Embryonic facial prominence (tissue), 1 donor: ENCODE data around the gene EPOP.

Experiments
- DNase-seq: peaks from one replicate; pipeline ENCODE4 v3.0.0-alpha.2; 2016; ENCODE audit errors: extremely low spot score

The EPOP gene

GRCh38 chr17:38674749-38675615 lies at the start of gene EPOP:
EPOP (minus strand) TSS chr17:38674957; CDS start chr17:38674495, 462 bp downstream.
- DNase-seq, result no peak

GRCh38 chr17:38721802-38722201 lies 47.0 kb upstream of the EPOP start:
- no peak for DNase-seq

GRCh38 chr17:38720941-38721340 lies 46.2 kb upstream of the EPOP start:
- no peak for DNase-seq

- no peak for DNase-seq
Observed at GRCh38 chr17:38719943-38720641, 45.3 kb upstream of the EPOP start.

GRCh38 chr17:38719289-38719942 lies 44.7 kb upstream of the EPOP start:
- DNase-seq, result no peak

GRCh38 chr17:38717139-38717745 lies 42.5 kb upstream of the EPOP start:
- DNase-seq, result no peak

- DNase-seq, result no peak
Observed at GRCh38 chr17:38716368-38717005, 41.7 kb upstream of the EPOP start.

GRCh38 chr17:38715216-38715943 lies 40.6 kb upstream of the EPOP start:
- DNase-seq, result no peak

- DNase-seq, result no peak
Observed at GRCh38 chr17:38713456-38714075, 38.8 kb upstream of the EPOP start.

GRCh38 chr17:38712593-38712992 lies 37.8 kb upstream of the EPOP start:
- no peak for DNase-seq

- DNase-seq, result no peak
Observed at GRCh38 chr17:38711792-38712571, 37.2 kb upstream of the EPOP start.

- no peak for DNase-seq
Observed at GRCh38 chr17:38710985-38711384, 36.2 kb upstream of the EPOP start.

- no peak for DNase-seq
Observed at GRCh38 chr17:38710604-38710962, 35.8 kb upstream of the EPOP start.

GRCh38 chr17:38709864-38710603 lies 35.3 kb upstream of the EPOP start:
- DNase-seq, result no peak

- DNase-seq, result no peak
Observed at GRCh38 chr17:38709104-38709820, 34.5 kb upstream of the EPOP start.

GRCh38 chr17:38707678-38708351 lies 33.1 kb upstream of the EPOP start:
- DNase-seq, result no peak

GRCh38 chr17:38706505-38707216 lies 31.9 kb upstream of the EPOP start:
- DNase-seq, result no peak
